Neural cell (in vitro differentiated cells): ENCODE data around the gene CLDN22. TPM values are rescaled to one million over a fixed set of nuclear protein-coding genes. Genes with fewer than 3 reads are reported as not detected.

Experiments used
- H2AFZ ChIP-seq: fragments of 200-600, 300-800 bp; sonication (generic), shearing (Covaris generic); 2 replicates; pipeline ENCODE4 v1.6.0; 2014; ENCODE audit warnings: low read depth, mild to moderate bottlenecking, antibody characterized with exemption, low read length, moderate library complexity
- H3F3A ChIP-seq: fragments of 200-600 bp; shearing (Covaris generic); 2 replicates; pipeline ENCODE4 v1.6.1; 2016; ENCODE audit warnings: mild to moderate bottlenecking, moderate library complexity, mixed read lengths, antibody characterized with exemption, low read length; ENCODE audit not compliant: insufficient read depth, poor library complexity, severe bottlenecking
- H3K27ac ChIP-seq: fragments of 200-600, 300-800 bp; sonication (generic), shearing (Covaris generic); 2 replicates; pipeline ENCODE4 v1.5.1; 2014; ENCODE audit warnings: mild to moderate bottlenecking, low read length, moderate library complexity
- H3K27me3 ChIP-seq: fragments of 300-800, 200-600 bp; sonication (generic), shearing (Covaris generic); 2 replicates; pipeline ENCODE4 v1.6.0; 2014; ENCODE audit warnings: mild to moderate bottlenecking, low read depth, low read length, moderate library complexity; ENCODE audit not compliant: insufficient read depth
- H3K36me3 ChIP-seq: fragments of 300-800, 200-600 bp; sonication (generic), shearing (Covaris generic); 2 replicates; pipeline ENCODE4 v1.5.1; 2014; ENCODE audit warnings: mild to moderate bottlenecking, antibody characterized with exemption, low read length, moderate library complexity; ENCODE audit not compliant: insufficient read depth
- H3K4me2 ChIP-seq: fragments of 300-800, 200-600 bp; sonication (generic), shearing (Covaris generic); 2 replicates; pipeline ENCODE4 v1.6.0; 2014; ENCODE audit warnings: mild to moderate bottlenecking, low read length
- H3K4me3 ChIP-seq: fragments of 300-800, 200-600 bp; sonication (generic), shearing (Covaris generic); 2 replicates; pipeline ENCODE4 v1.5.1; 2014; ENCODE audit warnings: mild to moderate bottlenecking, low read length, moderate library complexity
- H3K79me2 ChIP-seq: fragments of 200-600 bp; shearing (Covaris generic); replicated peaks from 2 replicates; pipeline ENCODE4 v1.6.0; 2014; ENCODE audit warnings: mild to moderate bottlenecking, low read length, moderate library complexity; ENCODE audit not compliant: insufficient read depth
- H3K9ac ChIP-seq: fragments of 300-800, 200-600 bp; sonication (generic), shearing (Covaris generic); 2 replicates; pipeline ENCODE4 v1.6.1; 2016; ENCODE audit warnings: mild to moderate bottlenecking, low read length, mixed read lengths
- H3K9me2 ChIP-seq: fragments of 200-600 bp; shearing (Covaris generic); 2 replicates; pipeline ENCODE4 v1.6.1; 2016; ENCODE audit warnings: mild to moderate bottlenecking, low read length, mixed read lengths; ENCODE audit not compliant: insufficient read depth
- H3K9me3 ChIP-seq: fragments of 200-600, 300-800 bp; sonication (generic), shearing (Covaris generic); 2 replicates; pipeline ENCODE4 v1.6.1; 2016; ENCODE audit warnings: mild to moderate bottlenecking, mixed run types, low read length, moderate library complexity, mixed read lengths
- H4K20me1 ChIP-seq: fragments of 200-600 bp; shearing (Covaris generic); 2 replicates; pipeline ENCODE4 v1.6.1; 2016; ENCODE audit warnings: mild to moderate bottlenecking, mixed run types; ENCODE audit not compliant: insufficient read depth
- CTCF ChIP-seq: fragments of 450-650 bp; IDR thresholded peaks from 2 replicates; pipeline ENCODE4 v1.5.1; 2014; ENCODE audit warnings: antibody characterized with exemption, mild to moderate bottlenecking, moderate library complexity; ENCODE audit not compliant: poor library complexity, severe bottlenecking
- EP300 ChIP-seq: fragments of 450-650 bp; conservative IDR thresholded peaks from 2 replicates; pipeline ENCODE4 v1.6.1; 2014; ENCODE audit warnings: antibody characterized with exemption, mild to moderate bottlenecking, moderate library complexity; ENCODE audit not compliant: poor library complexity, severe bottlenecking
- EZH2 ChIP-seq: fragments of 200-600, 300-800 bp; shearing (Covaris generic), sonication (generic); IDR thresholded peaks from 2 replicates; pipeline ENCODE4 v1.6.1; 2014; ENCODE audit warnings: antibody characterized with exemption, low read length, borderline replicate concordance, mild to moderate bottlenecking; ENCODE audit not compliant: insufficient read depth, poor library complexity, severe bottlenecking
- MXI1 ChIP-seq: fragments of 450-650 bp; conservative IDR thresholded peaks from 2 replicates; pipeline ENCODE4 v1.6.1; 2014; ENCODE audit warnings: antibody characterized with exemption, mild to moderate bottlenecking; ENCODE audit not compliant: poor library complexity, severe bottlenecking
- POLR2AphosphoS5 ChIP-seq: IDR thresholded peaks from 2 replicates; pipeline ENCODE4 v1.6.1; 2012
- RAD21 ChIP-seq: fragments of 450-650 bp; conservative IDR thresholded peaks from 2 replicates; pipeline ENCODE4 v1.6.1; 2014; ENCODE audit warnings: antibody characterized with exemption, mild to moderate bottlenecking, moderate library complexity
- REST ChIP-seq: IDR thresholded peaks from 2 replicates; pipeline ENCODE4 v1.6.1; 2012; ENCODE audit warnings: borderline replicate concordance
- SMC3 ChIP-seq: fragments of 450-650 bp; conservative IDR thresholded peaks from 2 replicates; pipeline ENCODE4 v1.6.1; 2014; ENCODE audit warnings: antibody characterized with exemption, mild to moderate bottlenecking, moderate library complexity; ENCODE audit not compliant: poor library complexity
- TAF1 ChIP-seq: IDR thresholded peaks from 2 replicates; pipeline ENCODE4 v1.6.1; 2012; ENCODE audit warnings: low read depth
- polyA plus RNA-seq: library from polyadenylated mRNA; depleted of rRNA; stranded (reverse); fragments of >200 nt; gene quantifications from 2 replicates; pipeline ENCODE4 v1.2.3, GENCODE V29; 2014

CLDN22 gene
- polyA plus RNA-seq, 1 donor from 2014 or later = not detected

- Histone ChIP-seq H3K9ac (no peak overlapping the region), H2AFZ (no peak overlapping the region), H3K79me2 (no peaks in the 10 kb centered on the region), H3F3A (no peaks in the 10 kb centered on the region), H3K9me2 (no peaks in the 10 kb centered on the region), H3K27ac (no peak overlapping the region), H3K27me3 (no peaks in the 10 kb centered on the region), H4K20me1 (no peaks in the 10 kb centered on the region), H3K4me2 (no peak overlapping the region), H3K36me3 (no peaks in the 10 kb centered on the region), H3K9me3 (no peaks in the 10 kb centered on the region), H3K4me3 (no peak overlapping the region)
- TF ChIP-seq REST = no peak
- TF ChIP-seq POLR2AphosphoS5 = no peak
- no peak for TF ChIP-seq SMC3
These were observed 32.8 kb downstream of the CLDN22 start for GRCh38 chr4:183287309-183287659.

GRCh38 chr4:183286590-183287308, 33.3 kb downstream of the CLDN22 start:
- no peaks in the 10 kb centered on the region for H3K9me2 ChIP-seq
- H3K36me3 ChIP-seq = no peaks in the 10 kb centered on the region

GRCh38 chr4:183285886-183286285, 34.2 kb downstream of the CLDN22 start:
- Histone ChIP-seq H4K20me1 (no peaks in the 10 kb centered on the region), H3K9ac (no peak overlapping the region), H3F3A (no peaks in the 10 kb centered on the region), H3K4me2 (no peak overlapping the region), H3K27me3 (no peaks in the 10 kb centered on the region), H3K9me2 (no peaks in the 10 kb centered on the region), H3K79me2 (no peaks in the 10 kb centered on the region), H3K36me3 (no peaks in the 10 kb centered on the region), H3K27ac (no peak overlapping the region), H3K4me3 (no peak overlapping the region), H3K9me3 (no peaks in the 10 kb centered on the region), H2AFZ (no peak overlapping the region)
- no peak for TF ChIP-seq REST
- TF ChIP-seq EP300 = no peak
- no peak for TF ChIP-seq EZH2
- no peak for TF ChIP-seq RAD21
- no peak for TF ChIP-seq SMC3
- no peak for TF ChIP-seq CTCF
- no peak for TF ChIP-seq POLR2AphosphoS5
- TF ChIP-seq MXI1 = no peak
- no peak for TF ChIP-seq TAF1

More at GRCh38 chr4:183286590-183287308, 33.3 kb downstream of the CLDN22 start:
- TF ChIP-seq EP300 = no peak
- H3K9me3 ChIP-seq = no peaks in the 10 kb centered on the region
- no peak overlapping the region for H2AFZ ChIP-seq
- no peaks in the 10 kb centered on the region for H3F3A ChIP-seq
- no peak overlapping the region for H3K27ac ChIP-seq
- H3K4me2 ChIP-seq = no peak overlapping the region
- no peaks in the 10 kb centered on the region for H3K27me3 ChIP-seq
- H4K20me1 ChIP-seq = no peaks in the 10 kb centered on the region
- no peak overlapping the region for H3K9ac ChIP-seq
- H3K4me3 ChIP-seq = no peak overlapping the region
- no peaks in the 10 kb centered on the region for H3K79me2 ChIP-seq
